EH (cell line): ENCODE measurements around the gene COL17A1.

ENCODE experiments used
- DNase-seq: peaks from one replicate; pipeline ENCODE4 v3.0.0-alpha.2; 2015; ENCODE audit warnings: low read depth

COL17A1 gene

GRCh38 chr10:104096692-104097091 is 11.0 kb upstream of the COL17A1 start:
- no peak for DNase-seq

GRCh38 chr10:104092749-104093148 is 7.1 kb upstream of the COL17A1 start:
- no peak for DNase-seq

GRCh38 chr10:104090611-104091010 is 4.9 kb upstream of the COL17A1 start:
- no peak for DNase-seq

- DNase-seq = no peak
These were observed 3.9 kb upstream of the COL17A1 start for GRCh38 chr10:104089621-104090020.

GRCh38 chr10:104088239-104088638 is 2.6 kb upstream of the COL17A1 start:
- DNase-seq = no peak

GRCh38 chr10:104084482-104085142 is 1.1 kb downstream of the COL17A1 start:
- no peak for DNase-seq

GRCh38 chr10:104081998-104082397 is 3.7 kb downstream of the COL17A1 start:
- DNase-seq = no peak

- DNase-seq = peak; percentile 18
These were observed 4.9 kb downstream of the COL17A1 start for GRCh38 chr10:104080762-104081161.

GRCh38 chr10:104077663-104078151 is 8.0 kb downstream of the COL17A1 start:
- no peak for DNase-seq

- DNase-seq = no peak
These were observed 8.4 kb downstream of the COL17A1 start for GRCh38 chr10:104077247-104077646.

- peak; percentile 54 for DNase-seq
These were observed 8.9 kb downstream of the COL17A1 start for GRCh38 chr10:104076743-104077160.

- DNase-seq = no peak
These were observed 11.2 kb downstream of the COL17A1 start for GRCh38 chr10:104074505-104074904.

GRCh38 chr10:104072786-104073185 is 12.9 kb downstream of the COL17A1 start:
- peak; percentile 42 for DNase-seq

GRCh38 chr10:104069613-104070012 is 16.1 kb downstream of the COL17A1 start:
- DNase-seq = no peak

- DNase-seq = no peak
These were observed 18.2 kb downstream of the COL17A1 start for GRCh38 chr10:104067525-104067924.

- DNase-seq = no peak
These were observed 18.7 kb downstream of the COL17A1 start for GRCh38 chr10:104066945-104067344.

- no peak for DNase-seq
These were observed 19.9 kb downstream of the COL17A1 start for GRCh38 chr10:104065748-104066147.

- DNase-seq = no peak
These were observed 24.5 kb downstream of the COL17A1 start for GRCh38 chr10:104061196-104061595.

- no peak for DNase-seq
These were observed 26.3 kb downstream of the COL17A1 start for GRCh38 chr10:104059364-104059763.

GRCh38 chr10:104057717-104058116 is 28.0 kb downstream of the COL17A1 start:
- no peak for DNase-seq

- no peak for DNase-seq
These were observed 28.9 kb downstream of the COL17A1 start for GRCh38 chr10:104056619-104057273.

- DNase-seq = peak; percentile 85
These were observed 31.2 kb downstream of the COL17A1 start for GRCh38 chr10:104054430-104054829.

- DNase-seq = peak; percentile 22
These were observed 32.5 kb downstream of the COL17A1 start for GRCh38 chr10:104053201-104053600.

- no peak for DNase-seq
These were observed 33.2 kb downstream of the COL17A1 start for GRCh38 chr10:104052431-104052830.
